Activated T-cell treated with anti-CD3 and anti-CD28 coated beads, Interleukin-2, amount 50 U/mL, for 4 hours (primary cell): ENCODE data around the gene RELL1. TPM values are rescaled to one million over a fixed set of nuclear protein-coding genes. Genes with fewer than 3 reads are reported as not detected.
A peak's percentile ranks its signal among the peaks of the same experiment; 100 is the strongest.

Source experiments
- ATAC-seq, 2 donors: fragments of 200-7000 bp; cut with Tn5 transposase; one replicate each; pipeline ENCODE4 v1.10.0; 2021
- DNase-seq: peaks from one replicate; pipeline ENCODE4 v3.0.0-alpha.2; 2020
- H3K27me3 Mint-ChIP-seq: one replicate; pipeline ENCODE4 v1.8.0; 2021; ENCODE audit warnings: low read depth, mixed read lengths
- H3K36me3 Mint-ChIP-seq: one replicate; pipeline ENCODE4 v1.8.0; 2022; ENCODE audit warnings: mixed read lengths; ENCODE audit not compliant: insufficient read depth
- H3K4me1 Mint-ChIP-seq: one replicate; pipeline ENCODE4 v1.8.0; 2021; ENCODE audit warnings: low read depth, mixed read lengths
- H3K4me3 Mint-ChIP-seq: one replicate; pipeline ENCODE4 v1.8.0; 2021; ENCODE audit warnings: mild to moderate bottlenecking, moderate library complexity, mixed read lengths
- H3K9me3 Mint-ChIP-seq: one replicate; pipeline ENCODE4 v1.8.0; 2021; ENCODE audit warnings: mixed read lengths
- total RNA-seq, 3 donors: library from RNA; stranded (reverse); gene quantifications; one replicate each; pipeline ENCODE4 v1.2.1, GENCODE V29; 2021

The RELL1 gene
- total RNA-seq, 3 donors from 2014 or later: 7.7 to 9.0 (median 8.2) TPM

DNA sequence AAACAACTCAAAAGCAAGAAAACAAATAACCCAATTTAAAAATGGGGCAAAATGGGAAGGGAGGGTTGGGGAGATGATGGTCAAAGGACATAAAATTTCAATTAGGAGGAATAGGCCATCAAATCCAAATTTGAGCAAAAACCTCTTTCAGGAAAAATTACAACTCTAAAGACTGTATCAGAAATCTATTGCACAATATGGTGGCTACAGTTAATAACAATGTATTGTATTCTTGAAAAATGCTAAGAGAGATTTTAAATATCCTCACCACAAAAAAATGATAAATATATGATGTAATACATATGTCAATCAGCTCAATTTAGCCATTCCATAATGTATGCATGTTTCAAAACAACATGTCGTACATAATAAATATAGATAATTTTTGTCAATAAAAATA, 60.7 kb downstream of the RELL1 start:
- ATAC-seq (no peak), DNase-seq (no peak)
- no peaks in the 10 kb centered on the region for H3K9me3 Mint-ChIP-seq
- no peak overlapping the region for H3K4me3 Mint-ChIP-seq
- no peaks in the 10 kb centered on the region for H3K27me3 Mint-ChIP-seq
- no peaks in the 10 kb centered on the region for H3K4me1 Mint-ChIP-seq
- H3K36me3 Mint-ChIP-seq: peaks cover 38% of the 10 kb centered on the region

DNA sequence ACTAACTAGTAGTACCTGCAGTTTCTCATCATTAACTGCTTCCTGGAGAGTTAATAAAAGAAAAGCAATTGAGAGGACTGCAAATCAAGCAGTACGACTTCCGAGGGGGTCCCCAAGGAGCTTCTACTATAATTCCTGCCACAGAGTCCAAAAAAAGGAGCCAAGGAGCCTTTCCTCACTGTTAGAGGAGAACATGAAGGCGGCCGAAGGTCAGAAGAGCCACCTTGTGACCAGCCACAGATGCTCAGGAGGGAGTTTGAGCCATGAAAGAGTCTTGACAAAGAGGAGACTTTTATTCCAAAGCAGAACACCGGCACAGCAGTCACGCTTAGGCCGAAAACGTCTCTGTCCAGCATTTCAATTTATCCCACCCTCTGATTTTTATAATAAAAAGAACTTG, 62.2 kb downstream of the RELL1 start:
- ATAC-seq (no peak), DNase-seq (no peak)
- peaks cover 31% of the 10 kb centered on the region for H3K36me3 Mint-ChIP-seq
- no peaks in the 10 kb centered on the region for H3K9me3 Mint-ChIP-seq
- H3K27me3 Mint-ChIP-seq: no peaks in the 10 kb centered on the region
- H3K4me3 Mint-ChIP-seq: no peak overlapping the region
- no peaks in the 10 kb centered on the region for H3K4me1 Mint-ChIP-seq

DNA sequence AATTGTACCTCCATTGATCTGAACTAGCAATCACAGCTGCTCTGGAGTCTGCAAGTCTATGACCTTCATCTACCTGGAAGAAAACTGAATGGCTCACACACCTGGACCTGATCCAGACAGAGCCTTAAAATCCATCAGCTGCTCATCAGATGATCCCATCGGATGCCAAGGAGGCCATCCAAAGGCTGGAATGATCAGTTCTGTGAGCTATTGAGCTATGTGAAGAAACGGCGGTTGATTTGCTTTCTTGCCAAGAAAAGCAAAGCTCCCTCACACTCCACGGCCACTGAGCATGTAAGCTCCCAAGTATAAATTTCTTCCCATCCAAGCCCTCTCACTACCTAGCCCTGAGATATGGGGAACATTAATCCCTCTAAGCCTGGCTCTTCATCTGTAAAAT, 63.1 kb downstream of the RELL1 start:
- no peak for ATAC-seq
- no peaks in the 10 kb centered on the region for H3K4me1 Mint-ChIP-seq
- peaks cover 28% of the 10 kb centered on the region for H3K36me3 Mint-ChIP-seq
- H3K27me3 Mint-ChIP-seq: no peaks in the 10 kb centered on the region
- no peak overlapping the region for H3K4me3 Mint-ChIP-seq
- H3K9me3 Mint-ChIP-seq: no peaks in the 10 kb centered on the region
- DNase-seq: no peak

DNA sequence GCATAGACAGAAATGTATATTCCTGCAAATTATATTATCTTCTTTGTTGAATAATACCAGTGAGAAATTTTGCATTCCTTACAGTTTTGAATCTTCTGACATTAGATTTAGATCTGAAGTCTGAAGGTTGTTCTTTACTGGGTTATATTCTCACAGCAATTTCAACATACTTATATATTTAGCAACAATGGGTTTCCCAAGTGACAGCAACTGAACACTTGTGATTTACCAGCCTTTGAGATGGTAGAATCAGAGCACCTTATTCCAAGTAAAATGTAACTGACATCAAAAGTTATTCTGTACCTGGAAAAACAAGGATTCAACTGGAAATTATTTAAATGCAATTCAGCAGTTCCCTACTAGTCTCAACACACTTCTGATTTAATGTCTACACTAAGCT, 66.0 kb downstream of the RELL1 start:
- H3K27me3 Mint-ChIP-seq: no peaks in the 10 kb centered on the region
- no peaks in the 10 kb centered on the region for H3K9me3 Mint-ChIP-seq
- H3K36me3 Mint-ChIP-seq: peaks cover 17% of the 10 kb centered on the region
- H3K4me3 Mint-ChIP-seq: no peak overlapping the region
- DNase-seq (no peak), ATAC-seq (no peak)
- H3K4me1 Mint-ChIP-seq: peaks cover 7% of the 10 kb centered on the region

DNA sequence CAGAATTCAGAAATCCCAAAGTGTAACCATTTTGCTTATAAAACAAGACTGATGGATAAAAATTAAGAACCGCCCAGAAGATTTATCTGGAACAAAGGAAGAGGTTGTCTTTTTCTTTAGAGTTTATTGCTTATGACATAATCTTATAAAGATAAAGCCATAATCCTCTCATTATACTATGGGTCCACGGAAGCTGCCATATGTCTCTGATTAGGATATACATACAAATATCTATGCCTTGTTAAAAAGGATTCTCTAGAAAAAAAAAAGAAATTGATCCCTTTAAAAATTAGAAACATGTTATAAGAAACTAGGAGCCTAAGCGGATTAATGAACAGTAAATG, 70.5 kb downstream of the RELL1 start:
- peaks cover 7% of the 10 kb centered on the region for H3K4me1 Mint-ChIP-seq
- H3K27me3 Mint-ChIP-seq: no peaks in the 10 kb centered on the region
- DNase-seq (no peak), ATAC-seq (no peak)
- no peak overlapping the region for H3K4me3 Mint-ChIP-seq
- H3K9me3 Mint-ChIP-seq: no peaks in the 10 kb centered on the region
- H3K36me3 Mint-ChIP-seq: peaks cover 9% of the 10 kb centered on the region

DNA sequence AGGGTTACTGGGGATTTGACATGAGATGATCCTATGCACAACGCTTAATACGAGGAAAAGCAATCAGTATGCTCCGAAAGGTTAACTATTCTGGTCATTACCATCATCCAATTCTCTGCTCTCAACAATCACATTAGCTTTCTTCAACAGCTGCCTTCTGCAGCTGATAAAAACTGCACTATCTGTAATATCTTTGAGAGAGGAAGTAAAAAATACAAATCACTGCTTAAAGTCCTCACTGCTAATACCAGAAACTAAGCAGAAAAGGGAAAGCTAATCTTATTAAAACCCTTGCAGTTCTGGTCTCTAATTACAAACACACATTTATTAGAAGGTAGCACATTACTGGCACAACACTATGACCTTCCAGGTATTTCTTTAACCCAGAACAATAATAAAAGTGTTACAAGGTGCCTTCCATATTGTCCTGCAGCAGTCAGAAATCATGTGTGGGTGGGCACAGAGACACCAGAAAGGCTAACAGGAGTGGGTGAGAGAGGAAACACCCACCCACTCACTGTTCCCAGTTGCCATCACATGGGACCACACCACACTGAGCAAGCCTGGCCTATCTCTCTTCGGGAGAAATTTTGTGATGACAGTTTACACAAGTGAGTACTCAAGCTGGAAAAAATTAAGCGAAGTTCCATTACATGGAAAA, 71.0 kb downstream of the RELL1 start:
- Mint-ChIP-seq H3K27me3 (no peaks in the 10 kb centered on the region), H3K9me3 (no peaks in the 10 kb centered on the region), H3K4me1 (peaks cover 7% of the 10 kb centered on the region), H3K36me3 (peaks cover 9% of the 10 kb centered on the region), H3K4me3 (no peak overlapping the region)
- DNase-seq (no peak), ATAC-seq (no peak)

DNA sequence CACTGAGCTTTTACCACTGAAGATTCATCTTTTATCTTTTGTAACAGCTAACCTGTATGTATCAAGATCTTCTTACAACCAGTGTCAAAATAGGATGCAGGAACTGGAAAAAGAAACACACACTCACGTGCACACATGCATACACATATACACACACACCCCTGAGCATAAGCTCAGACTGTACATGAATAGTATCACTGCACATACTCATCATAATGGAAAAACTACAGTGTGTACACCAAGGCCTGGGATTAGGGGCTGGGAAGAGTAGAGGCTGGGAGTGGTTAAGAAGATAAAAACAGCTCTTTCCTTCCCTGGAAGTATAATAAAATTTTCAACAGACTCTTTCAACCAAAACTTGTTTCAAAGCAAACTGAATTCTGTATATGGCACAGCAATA, 73.4 kb downstream of the RELL1 start:
- no peak for DNase-seq
- H3K36me3 Mint-ChIP-seq: peaks cover 14% of the 10 kb centered on the region
- peaks cover 4% of the 10 kb centered on the region for H3K9me3 Mint-ChIP-seq
- H3K4me3 Mint-ChIP-seq: no peak overlapping the region
- no peaks in the 10 kb centered on the region for H3K27me3 Mint-ChIP-seq
- no peak for ATAC-seq
- H3K4me1 Mint-ChIP-seq: peaks cover 7% of the 10 kb centered on the region

DNA sequence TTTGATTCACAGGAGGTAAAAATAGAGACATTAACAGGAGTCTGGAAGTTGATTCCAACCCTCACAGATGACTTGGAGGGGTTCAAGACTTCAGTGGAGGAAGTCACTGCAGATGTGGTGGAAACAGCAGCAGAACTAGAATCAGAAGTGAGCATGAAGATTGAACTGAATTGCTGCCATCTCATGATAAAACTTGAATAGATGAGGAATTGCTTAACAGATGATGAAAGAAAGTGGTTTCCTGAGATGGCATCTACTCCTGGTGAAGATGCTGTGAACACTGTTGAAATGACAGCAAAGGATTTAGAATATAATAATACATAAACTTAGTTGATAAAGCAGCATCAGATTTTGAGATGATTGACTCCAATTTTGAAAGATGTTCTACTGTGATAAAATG, 76.5 kb downstream of the RELL1 start:
- ATAC-seq (no peak), DNase-seq (no peak)
- Mint-ChIP-seq H3K4me3 (no peak overlapping the region), H3K36me3 (peaks cover 14% of the 10 kb centered on the region), H3K4me1 (no peaks in the 10 kb centered on the region), H3K27me3 (no peaks in the 10 kb centered on the region), H3K9me3 (peaks cover 4% of the 10 kb centered on the region)

DNA sequence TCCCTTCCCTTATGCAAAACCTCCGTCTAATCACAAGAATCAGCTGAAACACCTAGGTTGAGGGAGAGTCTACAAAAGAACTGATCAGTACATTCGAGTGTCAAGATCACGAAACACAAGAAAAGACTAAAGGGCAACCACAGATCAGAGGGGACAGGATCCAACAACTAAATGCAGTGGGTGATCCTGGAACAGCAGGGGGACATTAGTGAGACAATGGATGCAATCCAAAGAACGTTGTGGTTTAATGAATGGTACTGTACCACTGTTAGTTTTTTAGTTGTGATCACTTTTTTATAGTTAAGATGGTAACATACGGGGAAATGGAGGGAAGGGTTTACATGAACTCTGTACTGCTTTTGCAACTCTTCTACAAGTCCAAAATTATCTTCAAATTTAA, 79.2 kb downstream of the RELL1 start:
- Mint-ChIP-seq H3K4me3 (no peak overlapping the region), H3K36me3 (peaks cover 7% of the 10 kb centered on the region), H3K4me1 (peaks cover 4% of the 10 kb centered on the region), H3K9me3 (peaks cover 4% of the 10 kb centered on the region), H3K27me3 (no peaks in the 10 kb centered on the region)
- DNase-seq (no peak), ATAC-seq (no peak)

DNA sequence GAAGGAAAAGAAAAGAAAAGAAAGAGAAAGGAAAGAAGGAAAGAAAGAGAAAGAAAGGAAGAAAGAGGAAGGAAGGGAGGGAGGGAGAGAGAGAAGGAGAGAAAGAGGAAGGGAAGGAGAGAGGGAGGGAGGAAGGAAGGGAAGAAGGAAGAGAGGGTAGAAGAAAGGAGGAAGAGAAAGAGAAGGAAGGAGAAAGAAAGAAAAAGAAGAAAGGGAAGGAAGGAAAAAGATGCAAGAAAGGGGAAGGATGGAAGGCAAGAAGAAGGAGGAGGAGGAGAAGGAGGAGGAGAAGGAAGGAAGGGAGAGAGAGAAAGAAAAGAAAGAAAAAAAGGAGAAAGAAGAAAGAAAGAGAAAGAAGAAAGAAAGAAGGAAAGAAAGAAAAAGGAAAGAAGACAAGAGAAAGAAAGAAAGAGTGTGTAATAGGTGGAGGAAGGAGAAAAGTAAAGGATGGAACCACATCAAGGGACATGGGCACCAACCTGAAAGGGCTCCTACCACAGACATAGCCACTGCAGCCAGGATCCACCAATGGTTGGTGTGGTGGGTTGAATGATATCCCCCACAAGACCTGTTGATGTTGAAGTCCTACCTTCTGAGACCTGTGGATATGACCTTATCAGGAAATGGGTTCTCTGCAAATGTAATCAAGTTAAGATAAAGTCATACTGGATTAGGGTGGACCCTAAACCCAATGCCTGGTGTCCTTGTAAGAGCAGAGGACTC, 80.2 kb downstream of the RELL1 start:
- Mint-ChIP-seq H3K4me1 (peaks cover 4% of the 10 kb centered on the region), H3K4me3 (no peak overlapping the region), H3K36me3 (peaks cover 7% of the 10 kb centered on the region), H3K9me3 (peaks cover 4% of the 10 kb centered on the region), H3K27me3 (no peaks in the 10 kb centered on the region)
- DNase-seq (no peak), ATAC-seq (no peak)

DNA sequence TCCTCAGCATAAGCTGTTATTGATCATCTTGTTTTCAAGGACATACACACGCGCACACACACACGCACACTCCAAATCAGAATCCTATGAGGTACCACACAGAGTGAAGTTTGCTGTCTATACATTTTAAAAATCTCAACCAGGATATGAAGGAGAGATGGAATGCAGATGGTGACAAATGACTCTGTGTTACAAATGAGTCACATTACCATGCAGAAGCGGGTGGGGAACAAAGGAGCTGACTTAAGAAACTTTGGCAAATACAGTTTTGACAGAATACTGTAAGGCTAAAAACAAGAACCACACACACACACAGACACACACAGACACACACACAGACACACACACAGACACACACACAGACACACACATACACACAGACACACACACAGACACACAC, 81.7 kb downstream of the RELL1 start:
- DNase-seq (no peak), ATAC-seq (no peak)
- Mint-ChIP-seq H3K27me3 (no peaks in the 10 kb centered on the region), H3K36me3 (peaks cover 6% of the 10 kb centered on the region), H3K9me3 (peaks cover 4% of the 10 kb centered on the region), H3K4me1 (peaks cover 4% of the 10 kb centered on the region), H3K4me3 (no peak overlapping the region)

DNA sequence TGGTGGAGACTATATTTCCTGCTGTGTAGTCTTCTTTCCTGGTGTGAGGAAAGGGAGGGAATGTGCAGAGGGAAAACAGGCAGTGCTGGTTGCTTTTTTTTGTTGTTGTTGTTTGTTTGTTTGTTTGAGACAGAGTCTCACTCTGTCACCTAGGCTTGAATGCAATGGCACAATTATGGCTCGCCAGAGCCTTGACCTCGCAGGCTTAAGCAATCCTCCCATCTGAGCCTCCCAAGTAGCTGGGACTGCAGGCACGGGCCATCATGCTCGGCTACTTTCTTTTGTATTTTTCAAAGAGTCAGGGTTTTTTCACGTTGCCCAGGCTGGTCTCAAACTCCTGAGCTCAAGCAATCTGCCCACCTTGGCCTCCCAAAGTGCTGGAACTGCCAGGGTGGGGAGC, 82.5 kb downstream of the RELL1 start:
- no peak overlapping the region for H3K4me3 Mint-ChIP-seq
- no peaks in the 10 kb centered on the region for H3K27me3 Mint-ChIP-seq
- H3K4me1 Mint-ChIP-seq: peaks cover 4% of the 10 kb centered on the region
- ATAC-seq (no peak), DNase-seq (no peak)
- no peaks in the 10 kb centered on the region for H3K36me3 Mint-ChIP-seq
- H3K9me3 Mint-ChIP-seq: no peaks in the 10 kb centered on the region

DNA sequence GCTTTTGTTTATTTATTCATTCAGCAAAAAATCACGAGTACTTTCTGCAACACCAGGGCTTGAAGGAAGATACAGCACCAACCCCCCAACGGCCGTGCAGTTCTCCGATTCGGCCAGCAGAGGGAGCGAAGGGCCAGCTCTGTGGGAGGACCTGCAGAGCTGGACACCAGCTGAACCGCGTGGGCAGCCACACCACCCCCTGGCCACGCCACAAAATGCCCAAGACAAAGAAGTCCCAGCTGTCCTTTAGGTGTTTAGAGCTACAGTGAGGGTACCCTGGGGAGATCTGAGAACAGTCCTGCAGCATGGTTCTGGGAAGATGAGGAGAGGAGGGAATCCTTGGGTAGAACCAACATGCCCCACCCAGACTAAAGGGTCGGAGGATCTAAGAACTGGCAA, 83.1 kb downstream of the RELL1 start:
- no peaks in the 10 kb centered on the region for H3K9me3 Mint-ChIP-seq
- no peaks in the 10 kb centered on the region for H3K27me3 Mint-ChIP-seq
- peak; percentile 75 for DNase-seq
- no peaks in the 10 kb centered on the region for H3K36me3 Mint-ChIP-seq
- no peak overlapping the region for H3K4me3 Mint-ChIP-seq
- ATAC-seq: peak; percentile 69 to 74
- H3K4me1 Mint-ChIP-seq: peaks cover 4% of the 10 kb centered on the region

DNA sequence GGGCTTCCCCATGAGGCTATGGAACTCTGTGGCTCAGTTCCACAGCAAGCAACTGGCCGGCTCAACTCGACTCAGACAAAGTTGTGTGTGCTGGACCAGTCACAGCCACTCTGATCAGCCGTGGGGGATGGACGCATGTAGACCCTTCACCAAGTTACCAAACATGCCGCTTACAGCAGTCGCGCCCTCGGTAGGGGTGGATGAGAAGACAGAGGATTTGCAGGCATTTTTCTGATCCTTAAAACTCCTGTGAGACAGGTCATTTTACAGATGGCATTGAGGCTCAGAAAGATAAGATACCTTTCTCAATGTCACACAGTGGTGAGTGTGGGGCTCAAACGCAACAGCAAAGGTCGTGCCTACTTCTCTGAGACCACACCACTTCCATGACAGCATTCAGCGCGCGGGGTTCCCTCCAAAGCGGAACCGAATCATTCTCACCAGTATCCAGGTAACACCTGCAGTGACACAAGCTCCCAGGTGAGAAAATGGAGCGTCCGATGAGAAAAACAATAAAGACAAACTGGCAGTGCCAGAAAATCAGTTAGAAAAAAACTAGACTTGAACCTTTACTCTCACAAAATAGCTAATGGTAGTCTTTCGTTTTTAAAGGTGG, 83.6 kb downstream of the RELL1 start:
- no peaks in the 10 kb centered on the region for H3K36me3 Mint-ChIP-seq
- H3K9me3 Mint-ChIP-seq: no peaks in the 10 kb centered on the region
- H3K4me3 Mint-ChIP-seq: no peak overlapping the region
- DNase-seq (no peak), ATAC-seq (no peak)
- no peaks in the 10 kb centered on the region for H3K27me3 Mint-ChIP-seq
- peaks cover 4% of the 10 kb centered on the region for H3K4me1 Mint-ChIP-seq

DNA sequence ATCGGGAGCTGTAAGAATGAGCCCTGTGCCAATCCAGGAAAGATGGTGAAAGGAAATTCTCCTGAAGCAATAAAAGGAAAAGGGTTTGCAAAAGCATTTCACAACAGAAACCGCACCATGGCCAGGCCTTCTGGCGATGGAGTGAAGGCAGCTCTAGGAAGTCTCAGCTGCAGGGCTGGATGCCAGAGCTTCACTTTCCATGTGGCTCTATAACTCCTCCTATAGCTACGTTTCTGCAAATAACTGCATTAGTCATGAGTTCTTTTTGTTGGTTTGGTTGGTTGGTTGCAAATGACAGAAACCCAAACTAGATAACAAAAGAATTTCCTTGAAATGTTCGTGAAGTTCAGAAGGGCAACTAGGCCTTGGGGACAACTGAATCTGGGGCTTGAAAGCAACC, 84.6 kb downstream of the RELL1 start:
- no peaks in the 10 kb centered on the region for H3K9me3 Mint-ChIP-seq
- no peaks in the 10 kb centered on the region for H3K27me3 Mint-ChIP-seq
- H3K36me3 Mint-ChIP-seq: no peaks in the 10 kb centered on the region

More for the DNA sequence above, 84.6 kb downstream of the RELL1 start:
- Mint-ChIP-seq H3K4me1 (peaks cover 4% of the 10 kb centered on the region), H3K4me3 (no peak overlapping the region)
- ATAC-seq (no peak), DNase-seq (no peak)
